Kidney (tissue), 14 donors: Measurements from ENCODE around the gene UBASH3B. TPM values are rescaled to one million over a fixed set of nuclear protein-coding genes. Genes with fewer than 3 reads are reported as not detected.

Experiments used
- DNase-seq, 5 donors: peaks; one replicate each; pipeline ENCODE4 v3.0.0-alpha.2; 2013 to 2020
- FAIRE-seq: peaks from 2 replicates; lab custom pipeline; 2012; peaks lifted over from hg19 to GRCh38; lab: Jason Lieb, UNC
- H3K27ac ChIP-seq, 2 donors: one replicate each; pipeline ENCODE4 v1.7.0; 2013; ENCODE audit warnings: low read depth in 2 of 2, low read length in 2 of 2, inconsistent platforms in 1 of 2
- H3K27me3 ChIP-seq: one replicate; pipeline ENCODE4 v1.7.1; 2013; ENCODE audit warnings: low read length, inconsistent platforms; ENCODE audit not compliant: control insufficient read depth, insufficient read depth
- H3K36me3 ChIP-seq, 3 donors: one replicate each; pipeline versions ENCODE4 v1.7.0 to v1.7.1; 2013; ENCODE audit warnings: low read length in 3 of 3, control low read depth in 1 of 3, inconsistent platforms in 1 of 3; ENCODE audit not compliant: insufficient read depth in 3 of 3, control insufficient read depth in 2 of 3
- H3K4me1 ChIP-seq, 3 donors: one replicate each; pipeline versions ENCODE4 v1.7.0 to v1.7.1; 2013; ENCODE audit warnings: low read length in 3 of 3, inconsistent platforms in 1 of 3, low read depth in 1 of 3; ENCODE audit not compliant: control insufficient read depth in 2 of 3, insufficient read depth in 2 of 3
- H3K4me3 ChIP-seq, 3 donors: one replicate each; pipeline versions ENCODE4 v1.7.0 to v1.8.1; 2013; ENCODE audit warnings: low read length in 3 of 3, control low read depth in 1 of 3, inconsistent platforms in 1 of 3
- H3K9ac ChIP-seq, 3 donors: one replicate each; pipeline versions ENCODE4 v1.7.0 to v1.7.1; 2013; ENCODE audit warnings: low read length in 3 of 3, control low read depth in 1 of 3, inconsistent platforms in 1 of 3
- H3K9me3 ChIP-seq, 3 donors: one replicate each; pipeline versions ENCODE4 v1.7.0 to v1.7.1; 2013; ENCODE audit warnings: low read length in 3 of 3, control low read depth in 1 of 3, inconsistent platforms in 1 of 3; ENCODE audit not compliant: control insufficient read depth in 2 of 3, insufficient read depth in 1 of 3
- intact Hi-C: fragments of 100-400 bp; cut with DNase I; formaldehyde crosslinking; loops from one replicate; pipeline ENCODE4 v1.11.1; 2022
- polyA plus RNA-seq: library from polyadenylated mRNA; stranded (reverse); fragments of 350-450 nt; fragmentation: Illumina TruSeq; extraction: RNeasy Lipid Tissue Mini Kit (QIAGEN cat#74804); gene quantifications from one replicate; pipeline ENCODE4 v1.2.3, GENCODE V29; 2014; ENCODE audit warnings: low read depth, low replicate concordance; ENCODE audit not compliant: insufficient read depth
- total RNA-seq: library from RNA; stranded (reverse); fragmentation: NEBNext Ultra II Directional; extraction: Animal tissue kit (Norgen Biotek cat#: 25700); gene quantifications from one replicate; pipeline ENCODE4 v1.2.1, GENCODE V29; 2021
- TF ChIP-seq, protein P1 (sequence below): IDR thresholded peaks from 3 replicates; pipeline ENCODE4 v1.5.1; 2012; ENCODE audit warnings: mild to moderate bottlenecking, moderate library complexity, borderline replicate concordance; ENCODE audit not compliant: insufficient read depth; ENCODE audit errors: extremely low read depth
- donor health status: control.
- donor health status: control.
- donor health status: control.
- donor health status: control.
- donor health status: control.
- donor health status: DM: yes; HTN: yes; CAD: no.
- donor health status: Normal renal cell carcinoma (clear cell type).

The UBASH3B gene
- total and polyA plus RNA-seq, 2 donors from 2014 or later: 0.62 to 22.8 TPM

DNA sequence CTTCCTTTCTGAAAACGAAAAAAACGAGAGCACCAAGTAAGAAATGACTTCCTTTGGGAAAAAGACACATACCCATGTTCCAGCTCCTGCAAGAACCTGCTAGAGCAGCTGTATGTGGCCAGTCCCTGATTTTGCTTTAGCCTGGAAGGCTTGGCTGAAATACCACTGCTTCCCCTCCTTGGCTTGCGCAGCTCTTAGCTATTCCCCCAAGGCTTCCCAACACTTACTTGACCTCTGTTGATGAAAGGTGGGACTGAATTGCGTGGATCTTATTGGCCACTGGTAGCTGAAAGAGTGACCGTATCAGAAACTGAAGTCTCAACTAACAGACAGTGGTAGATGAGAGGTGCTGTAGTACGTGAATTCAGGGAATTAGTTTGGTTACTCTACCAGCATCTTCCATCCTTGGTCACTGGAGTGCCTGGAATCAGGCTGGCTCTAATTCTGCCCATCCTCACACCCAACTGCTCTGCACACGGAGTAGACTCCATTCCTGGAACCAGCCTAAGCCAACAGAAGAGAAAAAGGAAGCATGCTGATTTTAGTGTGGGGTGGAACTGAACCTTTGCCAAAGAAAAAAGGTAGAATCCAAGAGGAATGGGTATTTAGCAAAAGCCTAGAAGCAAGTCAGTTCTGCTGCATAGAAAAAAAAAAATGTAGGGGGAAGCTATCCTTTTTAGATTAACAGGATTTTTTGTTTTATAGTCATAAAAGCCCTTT lies 109.0 kb downstream of the UBASH3B start:
- Histone ChIP-seq H3K4me3 (no peak overlapping the region), H3K27ac (no peak overlapping the region), H3K9ac (no peak overlapping the region), H3K4me1 (no peaks in the 10 kb centered on the region), H3K27me3 (no peaks in the 10 kb centered on the region), H3K9me3 (no peaks in the 10 kb centered on the region), H3K36me3 (no peaks in the 10 kb centered on the region)
- FAIRE-seq: no peak
- DNase-seq: no peak
- intact Hi-C loops: no loop called here
- TF ChIP-seq, protein P1, sequence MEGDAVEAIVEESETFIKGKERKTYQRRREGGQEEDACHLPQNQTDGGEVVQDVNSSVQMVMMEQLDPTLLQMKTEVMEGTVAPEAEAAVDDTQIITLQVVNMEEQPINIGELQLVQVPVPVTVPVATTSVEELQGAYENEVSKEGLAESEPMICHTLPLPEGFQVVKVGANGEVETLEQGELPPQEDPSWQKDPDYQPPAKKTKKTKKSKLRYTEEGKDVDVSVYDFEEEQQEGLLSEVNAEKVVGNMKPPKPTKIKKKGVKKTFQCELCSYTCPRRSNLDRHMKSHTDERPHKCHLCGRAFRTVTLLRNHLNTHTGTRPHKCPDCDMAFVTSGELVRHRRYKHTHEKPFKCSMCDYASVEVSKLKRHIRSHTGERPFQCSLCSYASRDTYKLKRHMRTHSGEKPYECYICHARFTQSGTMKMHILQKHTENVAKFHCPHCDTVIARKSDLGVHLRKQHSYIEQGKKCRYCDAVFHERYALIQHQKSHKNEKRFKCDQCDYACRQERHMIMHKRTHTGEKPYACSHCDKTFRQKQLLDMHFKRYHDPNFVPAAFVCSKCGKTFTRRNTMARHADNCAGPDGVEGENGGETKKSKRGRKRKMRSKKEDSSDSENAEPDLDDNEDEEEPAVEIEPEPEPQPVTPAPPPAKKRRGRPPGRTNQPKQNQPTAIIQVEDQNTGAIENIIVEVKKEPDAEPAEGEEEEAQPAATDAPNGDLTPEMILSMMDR: no peak

DNA sequence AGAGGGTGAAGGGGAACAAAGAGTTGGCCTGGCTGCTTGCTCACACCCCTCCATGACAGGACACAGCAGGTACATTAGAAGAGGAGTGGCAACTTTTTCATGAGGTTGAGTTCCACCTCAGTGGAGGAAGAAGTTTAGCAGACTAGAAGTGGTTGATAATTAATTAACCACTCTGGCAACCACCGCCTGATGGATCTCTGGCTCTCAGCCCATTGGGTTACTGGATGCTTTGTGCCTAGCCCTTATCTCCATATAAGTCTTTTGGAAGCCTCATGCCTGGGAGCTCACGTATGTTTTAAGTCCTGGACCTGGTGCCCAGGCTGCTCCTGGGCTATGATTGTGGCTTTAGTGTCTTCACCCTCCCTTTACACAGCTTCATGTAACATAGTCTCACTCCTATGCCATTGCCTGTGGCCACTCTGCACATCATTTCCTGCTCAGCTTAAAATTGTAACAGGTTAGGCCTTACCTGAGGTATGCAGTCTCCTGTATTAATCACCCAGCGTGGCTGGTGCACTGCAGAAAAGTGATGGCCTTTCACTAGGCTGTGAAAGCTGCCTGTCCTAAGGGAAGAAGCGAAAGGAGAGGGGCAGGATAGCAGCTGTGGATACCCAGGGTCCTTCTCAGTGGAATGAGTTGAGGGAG lies 110.1 kb downstream of the UBASH3B start:
- peak in 1 of 5 donors; percentile 26 for DNase-seq
- H3K9me3 ChIP-seq: no peaks in the 10 kb centered on the region
- TF ChIP-seq, protein P1: no peak
- intact Hi-C loops: no loop called here
- no peaks in the 10 kb centered on the region for H3K27me3 ChIP-seq
- no peak for FAIRE-seq
- no peaks in the 10 kb centered on the region for H3K36me3 ChIP-seq
- no peak overlapping the region for H3K9ac ChIP-seq
- no peaks in the 10 kb centered on the region for H3K4me1 ChIP-seq
- no peak overlapping the region for H3K4me3 ChIP-seq
- H3K27ac ChIP-seq: no peak overlapping the region

DNA sequence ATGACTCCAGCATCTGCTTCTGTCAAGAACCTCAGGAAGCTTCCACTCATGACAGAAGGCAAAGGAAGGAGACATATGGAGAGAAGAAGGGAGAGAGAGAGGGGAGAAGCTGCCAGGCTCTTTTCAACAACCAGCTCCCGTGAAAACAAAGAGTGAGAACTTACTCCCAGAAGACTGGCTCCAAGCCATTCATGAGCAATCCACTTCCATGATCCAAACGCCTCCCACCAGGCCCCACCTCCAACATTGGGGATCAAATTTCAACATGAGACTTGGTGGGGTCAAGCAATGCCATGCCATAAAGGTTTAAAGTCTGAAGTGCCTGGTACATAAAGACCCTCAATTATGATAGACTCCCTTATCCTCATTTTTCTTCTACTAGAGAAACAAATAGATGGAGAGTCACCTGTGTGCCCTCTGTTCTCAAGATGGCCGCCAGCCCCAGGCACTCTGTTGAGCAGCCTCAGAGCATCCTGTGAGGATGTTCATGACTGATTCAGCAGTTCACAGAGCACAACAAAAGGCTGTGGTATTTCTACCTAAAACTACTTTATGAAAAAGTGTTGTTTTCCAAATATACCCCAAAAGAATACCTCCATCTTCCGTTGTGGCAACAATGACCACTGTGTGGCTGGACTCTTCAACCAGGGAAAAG lies 113.7 kb downstream of the UBASH3B start:
- no peak overlapping the region for H3K9ac ChIP-seq
- no peaks in the 10 kb centered on the region for H3K4me1 ChIP-seq
- H3K27me3 ChIP-seq: no peaks in the 10 kb centered on the region
- TF ChIP-seq, protein P1: no peak
- no peak overlapping the region for H3K27ac ChIP-seq
- H3K9me3 ChIP-seq: no peaks in the 10 kb centered on the region
- intact Hi-C loops: no loop called here
- no peaks in the 10 kb centered on the region for H3K36me3 ChIP-seq
- H3K4me3 ChIP-seq: no peak overlapping the region
- DNase-seq (no peak), FAIRE-seq (no peak)
